Suppressor macrophage treated with lipopolysaccharide for 1 hour (primary cell): ENCODE measurements around the gene TTLL10.

Experiments used
- DNase-seq, 3 donors: peaks; one replicate each; pipeline ENCODE4 v3.0.0-alpha.2; 2020 to 2022

TTLL10 gene

GRCh38 chr1:1208713-1209433 is 35.2 kb downstream of the TTLL10 start:
- peak; percentile 36 to 65 (median 48) for DNase-seq

GRCh38 chr1:1210726-1211540 is 37.3 kb downstream of the TTLL10 start:
- no peak for DNase-seq

- no peak for DNase-seq
Measured at GRCh38 chr1:1211541-1212441, 38.1 kb downstream of the TTLL10 start.

GRCh38 chr1:1212780-1213344 is 39.2 kb downstream of the TTLL10 start:
- DNase-seq: peak; percentile 47 to 75 (median 48)

- DNase-seq: peak; percentile 64 to 80 (median 70)
Measured at GRCh38 chr1:1213345-1214265, 39.9 kb downstream of the TTLL10 start, which contains the start of gene TNFRSF4. TSS of gene TNFRSF4 (minus strand) at chr1:1214153. CDS start at chr1:1214127, 26 bp downstream.

- DNase-seq: peak; percentile 67 to 87 (median 79)
Measured at GRCh38 chr1:1215080-1215676, 41.5 kb downstream of the TTLL10 start.

GRCh38 chr1:1215881-1216605 is 42.4 kb downstream of the TTLL10 start:
- DNase-seq: no peak

- DNase-seq: no peak
Measured at GRCh38 chr1:1216770-1217620, 43.3 kb downstream of the TTLL10 start.

- DNase-seq: peak; percentile 39 to 67 (median 53)
Measured at GRCh38 chr1:1217621-1218523, 44.2 kb downstream of the TTLL10 start.

GRCh38 chr1:1218524-1219200 is 45.0 kb downstream of the TTLL10 start:
- no peak for DNase-seq

- DNase-seq: no peak
Measured at GRCh38 chr1:1219341-1219740, 45.7 kb downstream of the TTLL10 start.

- no peak for DNase-seq
Measured at GRCh38 chr1:1220197-1220596, 46.5 kb downstream of the TTLL10 start.

GRCh38 chr1:1221887-1222574 is 48.4 kb downstream of the TTLL10 start:
- DNase-seq: no peak

GRCh38 chr1:1222575-1223225 is 49.0 kb downstream of the TTLL10 start:
- no peak for DNase-seq

- no peak for DNase-seq
Measured at GRCh38 chr1:1223321-1223720, 49.6 kb downstream of the TTLL10 start.

GRCh38 chr1:1223891-1224290 is 50.2 kb downstream of the TTLL10 start:
- DNase-seq: no peak
